Measurements from ENCODE around the gene SCLY.

The SCLY gene

GRCh38 chr2:238077292-238077691 lies 16.5 kb downstream of the SCLY start:
- no peak for DNase-seq

- no peak for DNase-seq
These were observed 19.1 kb downstream of the SCLY start for GRCh38 chr2:238079874-238080327.

- no peak for DNase-seq
These were observed 19.7 kb downstream of the SCLY start for GRCh38 chr2:238080518-238080917.

GRCh38 chr2:238081150-238081549 lies 20.3 kb downstream of the SCLY start:
- DNase-seq: no peak

- no peak for DNase-seq
These were observed 20.8 kb downstream of the SCLY start for GRCh38 chr2:238081561-238081960.

GRCh38 chr2:238082151-238082550 lies 21.4 kb downstream of the SCLY start:
- no peak for DNase-seq

- DNase-seq: no peak
These were observed 22.0 kb downstream of the SCLY start for GRCh38 chr2:238082827-238083226.

GRCh38 chr2:238083919-238084318 lies 23.1 kb downstream of the SCLY start:
- DNase-seq: no peak

GRCh38 chr2:238084761-238085160 lies 24.0 kb downstream of the SCLY start:
- no peak for DNase-seq

- no peak for DNase-seq
These were observed 25.1 kb downstream of the SCLY start for GRCh38 chr2:238085899-238086298.

- DNase-seq: no peak
These were observed 26.4 kb downstream of the SCLY start for GRCh38 chr2:238087211-238087610.

- DNase-seq: no peak
These were observed 30.1 kb downstream of the SCLY start for GRCh38 chr2:238090887-238091286.

GRCh38 chr2:238091436-238092060 lies 30.7 kb downstream of the SCLY start:
- DNase-seq: no peak

GRCh38 chr2:238092486-238093035 lies 31.8 kb downstream of the SCLY start:
- DNase-seq: no peak

- no peak for DNase-seq
These were observed 32.7 kb downstream of the SCLY start for GRCh38 chr2:238093181-238094140.

- no peak for DNase-seq
These were observed 33.7 kb downstream of the SCLY start for GRCh38 chr2:238094438-238095022.

GRCh38 chr2:238095143-238095542 lies 34.3 kb downstream of the SCLY start:
- DNase-seq: no peak

- DNase-seq: no peak
These were observed 35.7 kb downstream of the SCLY start for GRCh38 chr2:238096311-238097011.

- DNase-seq: no peak
These were observed 36.6 kb downstream of the SCLY start for GRCh38 chr2:238097201-238097987.

- no peak for DNase-seq
These were observed 37.4 kb downstream of the SCLY start for GRCh38 chr2:238097988-238098871.

Data from NCI-H1092 (cell line).